Measurements from ENCODE around the gene SPRN.
A peak's percentile ranks its signal among the peaks of the same experiment; 100 is the strongest.

Gene SPRN

DNA sequence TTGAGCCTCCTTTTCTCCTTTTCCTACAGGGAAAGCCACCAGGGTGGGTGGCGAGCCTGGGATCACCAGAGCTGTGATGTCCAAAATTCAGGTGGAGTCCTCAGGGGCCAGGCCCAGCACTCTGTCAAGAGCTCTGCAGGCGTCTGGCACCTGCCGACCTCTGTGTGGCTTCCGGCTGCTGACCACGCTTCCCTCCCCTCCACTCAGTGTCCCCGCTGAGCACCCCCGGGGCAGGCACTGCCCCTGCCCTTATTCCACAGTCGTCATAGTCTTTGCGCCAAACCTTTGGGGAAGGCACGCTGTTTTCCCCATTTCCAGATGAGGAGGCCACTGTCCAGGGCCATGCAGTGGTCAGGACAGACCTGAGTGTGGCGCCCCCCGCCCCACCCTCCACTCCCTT is 22.9 kb downstream of the SPRN start:
- Histone ChIP-seq H3K4me1 (ENCODE audit: control insufficient read depth, insufficient read depth, low read length, unreplicated experiment) (peaks cover 14% of the 10 kb centered on the region), H2AFZ (ENCODE audit: low read length, unreplicated experiment) (no peak overlapping the region), H3K27ac (ENCODE audit: low read depth, low read length) (no peak overlapping the region), H3K27me3 (ENCODE audit: insufficient read depth, low read length) (no peaks in the 10 kb centered on the region), H3K79me2 (ENCODE audit: control insufficient read depth, insufficient read depth, low read length, unreplicated experiment) (peaks cover 21% of the 10 kb centered on the region), H3K4me3 (ENCODE audit: low read depth, low read length) (no peak overlapping the region), H3K36me3 (ENCODE audit: insufficient read depth, low read length) (peaks cover 20% of the 10 kb centered on the region; the same call in 1 of the 2 replicates)

DNA sequence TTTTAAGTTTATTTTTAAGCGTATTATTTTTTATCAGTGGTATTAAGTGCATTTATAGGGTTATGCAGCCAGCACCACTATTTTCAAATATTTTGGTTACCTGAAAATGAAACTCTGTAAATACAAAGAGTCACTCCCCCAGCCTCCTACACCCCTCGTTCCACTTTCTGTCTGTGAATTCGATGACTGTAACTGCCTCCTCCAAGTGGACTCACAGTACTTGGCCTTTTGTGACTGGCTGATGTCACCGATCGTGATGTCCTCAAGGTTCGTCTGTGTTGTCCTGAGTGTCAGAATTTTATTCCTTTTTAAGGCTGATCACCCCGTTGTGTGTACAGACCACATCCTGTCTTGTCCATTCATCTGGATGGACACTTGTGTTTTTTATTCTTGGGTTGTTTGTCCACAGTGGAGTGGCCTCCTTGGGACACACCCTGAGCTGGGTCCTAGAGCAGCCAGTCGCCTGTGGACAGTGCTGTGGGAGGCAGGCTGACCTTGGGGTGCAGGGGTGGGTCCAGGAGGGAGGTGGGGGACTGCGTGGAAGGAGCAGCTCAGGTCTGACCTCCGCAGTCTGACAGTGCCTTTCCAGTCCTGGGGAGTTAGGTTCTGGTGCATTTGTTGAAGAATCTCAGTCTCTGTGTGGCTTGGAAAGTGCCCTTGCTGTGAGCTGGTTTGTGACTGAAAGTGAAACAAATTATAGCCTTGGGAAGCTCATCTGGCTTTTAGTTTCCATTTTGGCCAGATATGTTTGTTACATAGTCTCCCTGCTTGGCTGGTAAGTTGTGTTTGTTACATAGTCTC is 23.6 kb downstream of the SPRN start:
- Histone ChIP-seq H3K27ac (ENCODE audit: low read depth, low read length) (no peak overlapping the region), H3K4me3 (ENCODE audit: low read depth, low read length) (no peak overlapping the region), H2AFZ (ENCODE audit: low read length, unreplicated experiment) (no peak overlapping the region), H3K36me3 (ENCODE audit: insufficient read depth, low read length) (peaks cover 20% of the 10 kb centered on the region; the same call in 1 of the 2 replicates), H3K4me1 (ENCODE audit: control insufficient read depth, insufficient read depth, low read length, unreplicated experiment) (peaks cover 11% of the 10 kb centered on the region), H3K79me2 (ENCODE audit: control insufficient read depth, insufficient read depth, low read length, unreplicated experiment) (peaks cover 27% of the 10 kb centered on the region), H3K27me3 (ENCODE audit: insufficient read depth, low read length) (no peaks in the 10 kb centered on the region)

DNA sequence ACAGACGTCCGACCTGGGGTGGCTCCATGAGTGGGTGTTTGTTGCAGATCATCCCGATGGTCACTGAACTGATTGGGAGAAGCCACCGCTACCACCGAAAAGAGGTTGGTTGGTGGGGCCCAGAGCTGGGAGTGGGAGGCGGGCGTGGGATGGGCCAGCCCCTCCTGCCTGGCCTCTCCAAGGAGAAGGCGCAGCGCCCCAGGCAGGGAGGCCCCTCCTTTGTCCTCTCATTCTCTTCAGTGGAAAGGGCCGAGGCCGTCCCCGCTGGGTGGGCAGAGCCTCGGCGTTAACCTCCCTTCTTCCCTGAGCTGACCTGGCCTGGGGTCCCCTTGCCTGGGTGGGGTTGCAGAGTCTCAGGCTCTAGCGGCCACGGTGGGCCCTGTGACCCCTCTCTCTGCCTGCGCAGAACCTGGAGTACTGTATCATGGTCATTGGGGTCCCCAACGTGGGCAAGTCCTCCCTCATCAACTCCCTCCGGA is 25.3 kb downstream of the SPRN start:
- H3K4me1 ChIP-seq (ENCODE audit: control insufficient read depth, insufficient read depth, low read length, unreplicated experiment) = peaks cover 7% of the 10 kb centered on the region
- H3K36me3 ChIP-seq (ENCODE audit: insufficient read depth, low read length) = peaks cover 15% of the 10 kb centered on the region; the same call in 1 of the 2 replicates
- no peak overlapping the region for H3K4me3 ChIP-seq (ENCODE audit: low read depth, low read length)
- no peaks in the 10 kb centered on the region for H3K27me3 ChIP-seq (ENCODE audit: insufficient read depth, low read length)
- H3K79me2 ChIP-seq (ENCODE audit: control insufficient read depth, insufficient read depth, low read length, unreplicated experiment) = peaks cover 39% of the 10 kb centered on the region
- no peak overlapping the region for H3K27ac ChIP-seq (ENCODE audit: low read depth, low read length)
- H2AFZ ChIP-seq (ENCODE audit: low read length, unreplicated experiment) = no peak overlapping the region

DNA sequence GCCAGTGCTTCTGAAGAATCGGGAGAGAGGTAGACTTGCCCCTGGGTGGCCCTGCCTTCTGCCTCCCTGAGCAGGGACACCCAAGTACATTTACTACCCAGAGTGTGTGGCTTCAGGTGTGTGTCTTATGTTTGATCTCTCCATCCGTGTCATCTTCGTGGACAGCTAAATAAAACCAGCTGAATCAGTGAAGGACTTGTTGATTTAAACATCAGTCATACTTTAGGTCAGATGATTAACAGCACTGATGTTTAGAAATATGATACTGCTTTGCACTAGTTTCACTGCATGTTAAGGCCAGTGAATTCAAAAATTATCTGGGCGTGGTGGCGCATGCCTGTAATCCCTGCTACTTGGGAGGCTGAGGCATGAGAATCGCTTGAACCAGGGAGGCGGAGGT is 26.5 kb downstream of the SPRN start:
- H3K27ac ChIP-seq (ENCODE audit: low read depth, low read length) = no peak overlapping the region
- H3K79me2 ChIP-seq (ENCODE audit: control insufficient read depth, insufficient read depth, low read length, unreplicated experiment) = peaks cover 40% of the 10 kb centered on the region

DNA sequence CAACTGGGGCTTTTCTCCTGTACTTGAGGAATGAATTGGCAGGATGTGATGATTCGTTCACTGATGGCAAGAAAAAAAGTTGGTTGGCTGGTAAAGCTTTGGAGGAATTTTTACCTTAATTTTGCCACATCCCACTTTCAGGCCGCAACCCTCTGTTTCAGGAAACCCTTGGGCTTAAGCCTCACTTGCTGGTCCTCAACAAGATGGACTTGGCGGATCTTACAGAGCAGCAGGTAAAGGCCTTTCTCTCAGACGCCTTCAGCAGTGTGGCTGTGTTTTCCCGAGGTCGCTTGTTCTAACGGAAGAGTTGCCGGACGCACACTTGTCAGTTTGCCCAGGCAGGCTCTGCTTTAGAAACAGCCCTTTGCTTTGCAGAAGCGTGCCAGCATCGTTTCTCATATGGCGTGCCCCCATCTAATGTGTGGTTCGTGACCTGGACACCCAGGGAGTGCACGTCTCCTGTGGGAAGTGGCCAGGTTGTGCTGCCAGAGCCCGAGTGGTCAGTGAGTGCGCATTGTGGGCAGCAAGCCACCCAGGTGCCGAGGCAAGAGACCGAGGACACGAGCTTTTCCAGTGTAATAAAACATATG is 28.3 kb downstream of the SPRN start:
- Histone ChIP-seq H3K27ac (ENCODE audit: low read depth, low read length) (no peak overlapping the region), H3K4me3 (ENCODE audit: low read depth, low read length) (no peak overlapping the region), H3K4me1 (ENCODE audit: control insufficient read depth, insufficient read depth, low read length, unreplicated experiment) (peaks cover 7% of the 10 kb centered on the region), H3K79me2 (ENCODE audit: control insufficient read depth, insufficient read depth, low read length, unreplicated experiment) (peaks cover 36% of the 10 kb centered on the region), H2AFZ (ENCODE audit: low read length, unreplicated experiment) (no peak overlapping the region), H3K27me3 (ENCODE audit: insufficient read depth, low read length) (no peaks in the 10 kb centered on the region), H3K36me3 (ENCODE audit: insufficient read depth, low read length) (peaks cover 6% of the 10 kb centered on the region; the same call in 1 of the 2 replicates)

More for the DNA sequence above, 26.5 kb downstream of the SPRN start:
- Histone ChIP-seq H3K4me1 (ENCODE audit: control insufficient read depth, insufficient read depth, low read length, unreplicated experiment) (peaks cover 7% of the 10 kb centered on the region), H2AFZ (ENCODE audit: low read length, unreplicated experiment) (no peak overlapping the region), H3K27me3 (ENCODE audit: insufficient read depth, low read length) (no peaks in the 10 kb centered on the region), H3K4me3 (ENCODE audit: low read depth, low read length) (no peak overlapping the region), H3K36me3 (ENCODE audit: insufficient read depth, low read length) (peaks cover 10% of the 10 kb centered on the region; the same call in 1 of the 2 replicates)

DNA sequence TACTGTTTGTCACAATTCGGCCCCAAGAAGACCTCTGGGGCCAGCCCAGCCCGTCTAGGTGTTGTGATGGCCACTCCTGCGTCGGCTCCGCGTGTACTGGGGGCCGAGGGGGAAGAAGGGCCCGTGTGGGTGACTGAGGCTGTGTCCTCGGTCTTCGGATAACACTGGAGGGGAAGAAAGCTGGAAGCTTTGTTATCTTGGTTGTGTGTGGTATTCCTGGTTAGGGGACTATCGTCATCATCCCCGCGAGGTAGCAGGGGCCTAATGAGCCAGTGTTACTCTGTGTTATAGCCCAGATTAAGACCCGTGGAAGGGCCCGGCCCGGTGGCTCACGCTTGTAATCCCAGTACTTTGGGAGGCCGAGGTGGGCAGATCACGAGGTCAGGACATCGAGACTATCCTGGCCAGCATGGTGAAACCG is 29.6 kb downstream of the SPRN start:
- Histone ChIP-seq H2AFZ (ENCODE audit: low read length, unreplicated experiment) (peak overlapping the region; percentile 34), H3K27me3 (ENCODE audit: insufficient read depth, low read length) (no peaks in the 10 kb centered on the region), H3K27ac (ENCODE audit: low read depth, low read length) (peak overlapping the region; percentile 37), H3K79me2 (ENCODE audit: control insufficient read depth, insufficient read depth, low read length, unreplicated experiment) (peaks cover 36% of the 10 kb centered on the region), H3K4me3 (ENCODE audit: low read depth, low read length) (peak overlapping the region; percentile 81), H3K36me3 (ENCODE audit: insufficient read depth, low read length) (no peaks in the 10 kb centered on the region), H3K4me1 (ENCODE audit: control insufficient read depth, insufficient read depth, low read length, unreplicated experiment) (peaks cover 7% of the 10 kb centered on the region)

DNA sequence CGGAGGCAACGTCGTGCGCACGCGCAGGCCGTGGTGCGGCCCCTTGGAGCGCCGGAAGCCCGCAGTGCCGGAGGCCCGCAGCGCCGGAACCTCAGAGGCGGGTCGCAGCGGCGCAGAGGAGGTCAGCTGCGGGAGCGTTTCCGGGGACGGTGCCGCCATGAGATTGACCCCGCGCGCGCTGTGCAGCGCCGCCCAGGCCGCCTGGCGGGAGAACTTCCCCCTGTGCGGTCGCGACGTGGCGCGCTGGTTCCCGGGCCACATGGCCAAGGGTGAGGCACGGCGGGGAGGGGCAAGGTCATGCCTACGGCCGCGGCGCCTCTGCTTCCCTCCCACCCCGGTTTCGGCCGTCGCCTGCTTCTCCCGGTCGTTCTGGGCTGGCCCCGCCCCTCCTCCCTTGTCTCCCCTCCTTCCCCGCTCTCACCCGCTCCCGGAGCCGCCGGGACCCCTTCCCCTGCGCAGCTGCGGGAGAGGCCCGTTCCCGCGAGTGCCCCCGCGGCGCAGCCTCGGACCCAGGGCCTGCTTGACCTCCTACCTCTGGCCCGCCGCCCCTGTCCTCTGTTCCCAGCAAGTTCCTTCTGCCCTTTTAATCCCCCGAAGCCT is 30.3 kb downstream of the SPRN start, which contains the start of gene MTG1:
TSS of gene MTG1 (plus strand) at position 94 of the 600 bp plus-strand sequence. CDS start at position 158, 64 bp downstream.
- Histone ChIP-seq H3K4me1 (ENCODE audit: control insufficient read depth, insufficient read depth, low read length, unreplicated experiment) (peaks cover 7% of the 10 kb centered on the region), H2AFZ (ENCODE audit: low read length, unreplicated experiment) (peak within 1 kb of the TSS; percentile 57), H3K27me3 (ENCODE audit: insufficient read depth, low read length) (no peaks in the 10 kb centered on the region), H3K27ac (ENCODE audit: low read depth, low read length) (peak within 1 kb of the TSS; percentile 37), H3K4me3 (ENCODE audit: low read depth, low read length) (peak within 1 kb of the TSS; percentile 81), H3K79me2 (ENCODE audit: control insufficient read depth, insufficient read depth, low read length, unreplicated experiment) (peaks cover 32% of the 10 kb centered on the region), H3K36me3 (ENCODE audit: insufficient read depth, low read length) (no peaks in the 10 kb centered on the region)

DNA sequence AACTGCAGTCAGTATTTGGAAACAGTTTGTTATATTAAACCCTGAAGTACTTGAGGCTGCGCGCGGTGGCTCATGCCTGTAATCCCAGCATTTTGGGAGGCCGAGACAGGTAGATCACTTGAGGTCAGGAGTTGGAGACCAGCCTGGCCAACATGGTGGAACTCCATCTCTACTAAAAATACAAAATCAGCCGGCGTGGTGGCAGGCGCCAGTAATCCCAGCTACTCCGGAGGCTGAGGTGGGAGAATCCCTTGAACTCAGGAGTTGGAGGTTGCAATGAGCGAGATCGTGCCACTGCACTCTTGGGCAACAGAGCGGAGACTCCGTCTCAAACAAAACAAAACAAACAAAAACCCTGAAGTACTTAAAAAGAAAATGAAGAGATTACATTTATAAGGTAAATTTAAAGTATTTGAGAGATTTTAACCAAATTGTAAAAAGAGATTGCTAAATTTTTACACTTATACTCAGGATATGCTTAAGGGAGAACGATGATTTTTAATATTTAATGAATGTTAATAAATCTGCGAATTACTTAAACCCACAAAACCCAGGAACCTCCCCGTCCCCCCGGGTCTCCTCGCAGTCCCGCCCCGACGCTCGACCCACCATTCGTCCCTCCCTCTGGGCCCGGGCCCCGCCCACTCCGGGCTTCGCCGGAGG is 30.9 kb downstream of the SPRN start:
- Histone ChIP-seq H2AFZ (ENCODE audit: low read length, unreplicated experiment) (peak overlapping the region; percentile 57), H3K36me3 (ENCODE audit: insufficient read depth, low read length) (no peaks in the 10 kb centered on the region), H3K79me2 (ENCODE audit: control insufficient read depth, insufficient read depth, low read length, unreplicated experiment) (peaks cover 25% of the 10 kb centered on the region), H3K27ac (ENCODE audit: low read depth, low read length) (no peak overlapping the region), H3K4me1 (ENCODE audit: control insufficient read depth, insufficient read depth, low read length, unreplicated experiment) (peaks cover 7% of the 10 kb centered on the region), H3K27me3 (ENCODE audit: insufficient read depth, low read length) (no peaks in the 10 kb centered on the region), H3K4me3 (ENCODE audit: low read depth, low read length) (peak overlapping the region; percentile 81)

DNA sequence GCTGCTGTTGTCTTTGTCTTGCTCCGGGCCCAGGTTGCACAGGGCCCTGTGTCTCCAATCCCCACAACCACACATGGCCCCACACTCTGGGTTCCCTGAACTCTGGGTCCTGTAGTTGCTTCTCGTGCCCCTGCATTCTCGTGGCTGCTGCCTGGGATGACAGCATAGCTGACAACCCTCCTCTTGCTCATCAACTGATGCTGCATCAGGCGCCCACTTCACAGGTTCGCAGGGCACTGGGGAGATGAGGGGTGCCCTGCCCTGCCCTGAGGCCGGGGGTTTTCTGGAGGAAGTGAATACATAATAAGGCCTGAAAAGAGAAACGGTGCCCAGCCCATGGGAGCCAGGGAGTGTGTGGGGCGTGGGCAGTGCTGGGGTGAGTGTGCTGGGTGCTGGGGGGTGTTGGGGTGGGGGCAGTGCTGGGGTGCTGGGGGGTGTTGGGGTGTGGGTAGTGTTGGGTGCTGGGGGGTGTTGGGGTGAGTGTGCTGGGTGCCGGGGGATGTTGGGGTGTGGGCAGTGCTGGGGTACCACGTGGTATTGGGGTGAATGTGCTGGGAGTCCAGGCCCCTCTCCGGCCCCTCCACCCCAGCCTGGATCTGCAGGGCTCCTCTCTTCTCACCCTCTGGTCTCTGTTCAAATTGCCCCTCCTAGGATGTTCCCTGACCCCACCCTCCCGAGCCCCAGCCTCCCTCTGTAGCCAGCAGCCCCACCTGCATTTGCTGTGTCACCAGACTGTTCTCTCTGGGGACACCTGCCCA is 32.5 kb downstream of the SPRN start:
- Histone ChIP-seq H3K79me2 (ENCODE audit: control insufficient read depth, insufficient read depth, low read length, unreplicated experiment) (peaks cover 23% of the 10 kb centered on the region), H2AFZ (ENCODE audit: low read length, unreplicated experiment) (no peak overlapping the region), H3K27ac (ENCODE audit: low read depth, low read length) (no peak overlapping the region), H3K27me3 (ENCODE audit: insufficient read depth, low read length) (no peaks in the 10 kb centered on the region), H3K36me3 (ENCODE audit: insufficient read depth, low read length) (no peaks in the 10 kb centered on the region), H3K4me3 (ENCODE audit: low read depth, low read length) (no peak overlapping the region), H3K4me1 (ENCODE audit: control insufficient read depth, insufficient read depth, low read length, unreplicated experiment) (peaks cover 7% of the 10 kb centered on the region)

DNA sequence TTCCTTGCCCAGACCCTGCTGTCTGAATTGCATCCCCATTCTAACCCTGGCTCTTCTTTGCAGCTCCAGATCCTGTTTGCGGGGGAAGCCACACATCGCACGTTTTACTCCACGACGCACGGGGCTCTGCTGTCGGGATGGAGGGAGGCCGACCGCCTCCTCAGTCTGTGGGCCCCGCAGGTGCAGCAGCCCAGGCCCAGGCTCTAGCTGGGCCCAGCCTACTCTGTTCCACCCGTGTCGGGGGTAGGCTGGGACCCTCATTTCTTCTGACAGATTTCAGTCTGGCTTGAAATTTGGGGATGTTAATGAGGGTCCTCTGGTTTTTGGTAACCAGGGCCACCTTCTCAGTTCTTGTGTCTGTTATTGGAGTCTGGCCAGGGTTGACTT is 33.2 kb downstream of the SPRN start:
- Histone ChIP-seq H3K4me1 (ENCODE audit: control insufficient read depth, insufficient read depth, low read length, unreplicated experiment) (peaks cover 7% of the 10 kb centered on the region), H3K79me2 (ENCODE audit: control insufficient read depth, insufficient read depth, low read length, unreplicated experiment) (peaks cover 21% of the 10 kb centered on the region), H2AFZ (ENCODE audit: low read length, unreplicated experiment) (no peak overlapping the region), H3K27me3 (ENCODE audit: insufficient read depth, low read length) (no peaks in the 10 kb centered on the region), H3K4me3 (ENCODE audit: low read depth, low read length) (no peak overlapping the region), H3K36me3 (ENCODE audit: insufficient read depth, low read length) (no peaks in the 10 kb centered on the region), H3K27ac (ENCODE audit: low read depth, low read length) (no peak overlapping the region)

Data from ACC112 (cell line).